Liver (tissue), 3 donors: ENCODE data around the gene XIAP.

Experiments used
- GABPA ChIP-seq, 2 donors: IDR thresholded peaks in 1 of 2; conservative IDR thresholded peaks in 1 of 2; 2 replicates each; pipeline ENCODE4 v1.6.1; 2016; ENCODE audit warnings: antibody characterized with exemption in 2 of 2, mild to moderate bottlenecking in 1 of 2, moderate library complexity in 1 of 2
- HNF4G ChIP-seq: IDR thresholded peaks from 2 replicates; pipeline ENCODE4 v1.6.1; 2016; ENCODE audit warnings: antibody characterized with exemption
- NR2F2 ChIP-seq: IDR thresholded peaks from 2 replicates; pipeline ENCODE4 v1.6.1; 2016; ENCODE audit warnings: antibody characterized with exemption
- RAD21 ChIP-seq, 2 donors: IDR thresholded peaks; 2 replicates each; pipeline ENCODE4 v1.6.1; 2016; ENCODE audit warnings: antibody characterized with exemption in 2 of 2, mild to moderate bottlenecking in 2 of 2
- SP1 ChIP-seq: IDR thresholded peaks from 2 replicates; pipeline ENCODE4 v1.6.1; 2018; ENCODE audit warnings: antibody characterized with exemption, mild to moderate bottlenecking
- TAF1 ChIP-seq: conservative IDR thresholded peaks from 2 replicates; pipeline ENCODE4 v1.6.1; 2016; ENCODE audit warnings: antibody characterized with exemption, mild to moderate bottlenecking
- TF ChIP-seq, protein P1 (sequence below): fragments of 150-350 bp; IDR thresholded peaks from 2 replicates; pipeline ENCODE4 v1.5.1; 2017; ENCODE audit warnings: improper control_type of control experiment, low read depth, low read length; ENCODE audit not compliant: missing input control
- TF ChIP-seq, protein P2 (sequence below): IDR thresholded peaks from 2 replicates; pipeline ENCODE4 v1.6.1; 2016; ENCODE audit warnings: antibody characterized with exemption, mild to moderate bottlenecking
- donor health status: healthy.
- donor health status: healthy.

DNA sequence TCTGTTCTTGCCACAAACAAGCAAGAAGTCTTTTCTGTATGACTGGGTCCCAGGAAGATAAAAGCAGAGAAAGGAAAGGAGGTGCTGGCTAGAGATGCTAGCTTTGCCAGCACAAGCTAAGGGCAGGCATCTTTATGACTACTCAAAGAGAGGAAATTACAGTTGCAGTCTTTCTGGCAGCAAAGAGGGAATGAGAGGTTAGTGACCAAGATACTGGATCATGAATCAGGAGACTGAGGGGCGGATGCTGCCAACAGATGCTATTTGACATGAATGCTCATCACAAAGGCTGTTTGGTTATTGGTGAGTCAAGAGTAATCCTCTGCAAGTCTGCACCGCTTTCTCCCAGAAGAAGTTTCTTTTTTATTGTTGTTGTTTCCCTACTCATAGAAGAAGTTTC is 5.5 kb upstream of the XIAP start:
- TF ChIP-seq, protein P1, sequence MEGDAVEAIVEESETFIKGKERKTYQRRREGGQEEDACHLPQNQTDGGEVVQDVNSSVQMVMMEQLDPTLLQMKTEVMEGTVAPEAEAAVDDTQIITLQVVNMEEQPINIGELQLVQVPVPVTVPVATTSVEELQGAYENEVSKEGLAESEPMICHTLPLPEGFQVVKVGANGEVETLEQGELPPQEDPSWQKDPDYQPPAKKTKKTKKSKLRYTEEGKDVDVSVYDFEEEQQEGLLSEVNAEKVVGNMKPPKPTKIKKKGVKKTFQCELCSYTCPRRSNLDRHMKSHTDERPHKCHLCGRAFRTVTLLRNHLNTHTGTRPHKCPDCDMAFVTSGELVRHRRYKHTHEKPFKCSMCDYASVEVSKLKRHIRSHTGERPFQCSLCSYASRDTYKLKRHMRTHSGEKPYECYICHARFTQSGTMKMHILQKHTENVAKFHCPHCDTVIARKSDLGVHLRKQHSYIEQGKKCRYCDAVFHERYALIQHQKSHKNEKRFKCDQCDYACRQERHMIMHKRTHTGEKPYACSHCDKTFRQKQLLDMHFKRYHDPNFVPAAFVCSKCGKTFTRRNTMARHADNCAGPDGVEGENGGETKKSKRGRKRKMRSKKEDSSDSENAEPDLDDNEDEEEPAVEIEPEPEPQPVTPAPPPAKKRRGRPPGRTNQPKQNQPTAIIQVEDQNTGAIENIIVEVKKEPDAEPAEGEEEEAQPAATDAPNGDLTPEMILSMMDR: no peak
- TF ChIP-seq RAD21 (IDR thresholded peaks at IDR 0.05): no peak
- no peak for TF ChIP-seq SP1
- TF ChIP-seq, protein P2, sequence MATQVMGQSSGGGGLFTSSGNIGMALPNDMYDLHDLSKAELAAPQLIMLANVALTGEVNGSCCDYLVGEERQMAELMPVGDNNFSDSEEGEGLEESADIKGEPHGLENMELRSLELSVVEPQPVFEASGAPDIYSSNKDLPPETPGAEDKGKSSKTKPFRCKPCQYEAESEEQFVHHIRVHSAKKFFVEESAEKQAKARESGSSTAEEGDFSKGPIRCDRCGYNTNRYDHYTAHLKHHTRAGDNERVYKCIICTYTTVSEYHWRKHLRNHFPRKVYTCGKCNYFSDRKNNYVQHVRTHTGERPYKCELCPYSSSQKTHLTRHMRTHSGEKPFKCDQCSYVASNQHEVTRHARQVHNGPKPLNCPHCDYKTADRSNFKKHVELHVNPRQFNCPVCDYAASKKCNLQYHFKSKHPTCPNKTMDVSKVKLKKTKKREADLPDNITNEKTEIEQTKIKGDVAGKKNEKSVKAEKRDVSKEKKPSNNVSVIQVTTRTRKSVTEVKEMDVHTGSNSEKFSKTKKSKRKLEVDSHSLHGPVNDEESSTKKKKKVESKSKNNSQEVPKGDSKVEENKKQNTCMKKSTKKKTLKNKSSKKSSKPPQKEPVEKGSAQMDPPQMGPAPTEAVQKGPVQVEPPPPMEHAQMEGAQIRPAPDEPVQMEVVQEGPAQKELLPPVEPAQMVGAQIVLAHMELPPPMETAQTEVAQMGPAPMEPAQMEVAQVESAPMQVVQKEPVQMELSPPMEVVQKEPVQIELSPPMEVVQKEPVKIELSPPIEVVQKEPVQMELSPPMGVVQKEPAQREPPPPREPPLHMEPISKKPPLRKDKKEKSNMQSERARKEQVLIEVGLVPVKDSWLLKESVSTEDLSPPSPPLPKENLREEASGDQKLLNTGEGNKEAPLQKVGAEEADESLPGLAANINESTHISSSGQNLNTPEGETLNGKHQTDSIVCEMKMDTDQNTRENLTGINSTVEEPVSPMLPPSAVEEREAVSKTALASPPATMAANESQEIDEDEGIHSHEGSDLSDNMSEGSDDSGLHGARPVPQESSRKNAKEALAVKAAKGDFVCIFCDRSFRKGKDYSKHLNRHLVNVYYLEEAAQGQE: no peak
- no peak for TF ChIP-seq HNF4G
- TF ChIP-seq TAF1: no peak
- no peak for TF ChIP-seq GABPA (IDR thresholded peaks at IDR 0.05 in 1 of 2, conservative IDR thresholded peaks at IDR 0.05 in 1 of 2)
- TF ChIP-seq NR2F2: no peak
